GM21367 (cell line): Measurements from ENCODE around the gene UNK.
"Not testable (repeated sequence)": the region's sequence is repeated elsewhere in the genome, so short reads cannot be mapped to it uniquely, and the experiment has no call there.

Experiments used
- ATAC-seq: cut with Tn5 transposase; IDR thresholded peaks from one replicate; pipeline ENCODE4 v1.9.1; 2021; ENCODE audit not compliant: unreplicated experiment

Gene UNK

GRCh38 chr17:75754378-75755204 lies 30.0 kb upstream of the UNK start:
- no peak for ATAC-seq

- ATAC-seq: no peak
Measured at GRCh38 chr17:75755205-75755901, 29.3 kb upstream of the UNK start.

GRCh38 chr17:75755990-75756389 lies 28.6 kb upstream of the UNK start:
- no peak for ATAC-seq

- ATAC-seq: no peak
Measured at GRCh38 chr17:75756451-75757085, 28.0 kb upstream of the UNK start.

- no peak for ATAC-seq
Measured at GRCh38 chr17:75757086-75757681, 27.4 kb upstream of the UNK start.

- ATAC-seq: no peak
Measured at GRCh38 chr17:75758131-75758905, 26.3 kb upstream of the UNK start.

GRCh38 chr17:75759457-75759856 lies 25.1 kb upstream of the UNK start:
- ATAC-seq: no peak

GRCh38 chr17:75759978-75760640 lies 24.5 kb upstream of the UNK start:
- not testable (repeated sequence) for ATAC-seq

- no peak for ATAC-seq
Measured at GRCh38 chr17:75762513-75763268, 21.9 kb upstream of the UNK start.

GRCh38 chr17:75763269-75763607 lies 21.4 kb upstream of the UNK start:
- no peak for ATAC-seq

GRCh38 chr17:75763613-75764416 lies 20.8 kb upstream of the UNK start:
- no peak for ATAC-seq

GRCh38 chr17:75764417-75764710 lies 20.2 kb upstream of the UNK start:
- no peak for ATAC-seq

GRCh38 chr17:75764711-75765421 lies 19.7 kb upstream of the UNK start, which contains the start of gene GALK1:
Gene GALK1, minus strand, starts transcription at chr17:75765192. Its CDS starts 56 bp downstream, at chr17:75765136.
- ATAC-seq: peak; percentile 46

GRCh38 chr17:75765981-75766380 lies 18.6 kb upstream of the UNK start:
- ATAC-seq: no peak

- no peak for ATAC-seq
Measured at GRCh38 chr17:75767881-75768280, 16.7 kb upstream of the UNK start.

- no peak for ATAC-seq
Measured at GRCh38 chr17:75769536-75769935, 15.1 kb upstream of the UNK start.

GRCh38 chr17:75771334-75772281 lies 13.0 kb upstream of the UNK start:
- ATAC-seq: no peak
